IMR-90 (cell line): ENCODE data around the gene CBLN2. TPM values are rescaled to one million over a fixed set of nuclear protein-coding genes. Genes with fewer than 3 reads are reported as not detected.

ENCODE experiments used
- ATAC-seq: fragments of 200-7000 bp; cut with Tn5 transposase; 2 replicates; pipeline ENCODE4 v1.9.1; 2020; ENCODE audit warnings: low read depth, mild to moderate bottlenecking, moderate library complexity
- BruUV-seq: library from RNA; stranded (reverse); fragments of 400-500 nt; replicated peaks from 2 replicates; lab custom pipeline; 2021; lab: Mats Ljungman, UMichigan
- CTCF ChIA-PET: fragments of 300-600 bp; formaldehyde crosslinking; extraction: SDS; loops from one replicate; lab custom pipeline; 2021; ENCODE audit warnings: antibody characterized with exemption; lab: Yijun Ruan, JAX
- POLR2A ChIA-PET: fragments of 300-600 bp; sonication (Branson Sonifier 250); formaldehyde crosslinking; loops from one replicate; lab custom pipeline; 2022; ENCODE audit warnings: antibody characterized with exemption; ENCODE audit not compliant: unreplicated experiment; lab: Charles Lee
- DNase-seq: peaks from one replicate; pipeline ENCODE4 v3.0.0; 2013
- H2AFZ ChIP-seq: replicated peaks from 2 replicates; pipeline ENCODE3; 2013; ENCODE audit warnings: low read length, mild to moderate bottlenecking; ENCODE audit not compliant: poor library complexity
- H2AK5ac ChIP-seq: 2 replicates; pipeline ENCODE4 v1.6.1; 2013; ENCODE audit warnings: low read depth, low read length, inconsistent platforms
- H2AK9ac ChIP-seq: replicated peaks from 2 replicates; pipeline ENCODE3; 2013; ENCODE audit warnings: mild to moderate bottlenecking, low read depth, low read length, moderate library complexity; ENCODE audit not compliant: poor library complexity
- H2BK120ac ChIP-seq: 2 replicates; pipeline ENCODE4 v1.6.1; 2013; ENCODE audit warnings: low read depth, low read length, inconsistent platforms
- H2BK15ac ChIP-seq: 3 replicates; pipeline ENCODE4 v1.6.1; 2013; ENCODE audit warnings: low read depth, low read length, inconsistent platforms
- H2BK20ac ChIP-seq: 2 replicates; pipeline ENCODE4 v1.6.1; 2013; ENCODE audit warnings: low read depth, mild to moderate bottlenecking, inconsistent platforms, low read length, moderate library complexity
- H2BK5ac ChIP-seq: 2 replicates; pipeline ENCODE4 v1.6.1; 2013; ENCODE audit warnings: mild to moderate bottlenecking, low read depth, low read length, inconsistent platforms; ENCODE audit not compliant: poor library complexity, severe bottlenecking
- H3K14ac ChIP-seq: replicated peaks from 2 replicates; pipeline ENCODE4 v1.6.1; 2013; ENCODE audit warnings: low read depth, low read length, inconsistent platforms
- H3K18ac ChIP-seq: 2 replicates; pipeline ENCODE4 v1.6.1; 2013; ENCODE audit warnings: low read depth, low read length, control low read depth
- H3K23ac ChIP-seq: 2 replicates; pipeline ENCODE4 v1.6.1; 2013; ENCODE audit warnings: low read depth, low read length, inconsistent platforms
- H3K27ac ChIP-seq: 2 replicates; pipeline ENCODE4 v1.5.1; 2013; ENCODE audit warnings: mild to moderate bottlenecking, control low read depth, low read length; ENCODE audit not compliant: insufficient read depth
- H3K27me3 ChIP-seq: 2 replicates; pipeline ENCODE4 v1.6.1; 2013; ENCODE audit warnings: low read length; ENCODE audit not compliant: control insufficient read depth, insufficient read depth
- H3K36me3 ChIP-seq: 2 replicates; pipeline ENCODE4 v1.6.1; 2013; ENCODE audit warnings: low read length, mixed read lengths; ENCODE audit not compliant: control insufficient read depth, insufficient read depth
- H3K4ac ChIP-seq: 2 replicates; pipeline ENCODE4 v1.6.1; 2013; ENCODE audit warnings: low read depth, low read length, inconsistent platforms
- H3K4me1 ChIP-seq: 2 replicates; pipeline ENCODE4 v1.6.1; 2013; ENCODE audit warnings: low read length, mixed read lengths; ENCODE audit not compliant: control insufficient read depth, insufficient read depth
- H3K4me2 ChIP-seq: 2 replicates; pipeline ENCODE4 v1.6.1; 2013; ENCODE audit warnings: low read depth, mild to moderate bottlenecking, control low read depth, low read length, moderate library complexity
- H3K4me3 ChIP-seq: 2 replicates; pipeline ENCODE4 v1.5.1; 2013; ENCODE audit warnings: low read depth, mild to moderate bottlenecking, control low read depth, low read length, moderate library complexity; ENCODE audit not compliant: insufficient read depth
- H3K56ac ChIP-seq: 2 replicates; pipeline ENCODE4 v1.6.1; 2013; ENCODE audit warnings: low read length, inconsistent platforms; ENCODE audit not compliant: insufficient read depth; ENCODE audit errors: extremely low read depth
- H3K79me1 ChIP-seq, 2 experiments: 2 replicates each; pipeline ENCODE4 v1.6.1; 2013; ENCODE audit warnings: low read length in 2 of 2, inconsistent platforms in 1 of 2, low read depth in 1 of 2
- H3K9ac ChIP-seq: 2 replicates; pipeline ENCODE4 v1.6.1; 2013; ENCODE audit warnings: low read depth, low read length, control low read depth
- H3K9me1 ChIP-seq: 2 replicates; pipeline ENCODE4 v1.6.1; 2013; ENCODE audit warnings: low read length, inconsistent platforms; ENCODE audit not compliant: insufficient read depth
- H3K9me3 ChIP-seq: 2 replicates; pipeline ENCODE4 v1.6.1; 2013; ENCODE audit warnings: low read length; ENCODE audit not compliant: control insufficient read depth, insufficient read depth
- H4K20me1 ChIP-seq: 2 replicates; pipeline ENCODE4 v1.6.1; 2013; ENCODE audit warnings: low read length, inconsistent platforms; ENCODE audit not compliant: insufficient read depth
- H4K5ac ChIP-seq: 2 replicates; pipeline ENCODE4 v1.6.1; 2013; ENCODE audit warnings: mild to moderate bottlenecking, low read depth, low read length, control low read depth
- H4K8ac ChIP-seq, 2 experiments: 2 replicates each; pipeline ENCODE4 v1.6.1; 2013; ENCODE audit warnings: low read depth in 2 of 2, low read length in 2 of 2, control low read depth in 1 of 2, inconsistent platforms in 1 of 2
- H4K91ac ChIP-seq: 2 replicates; pipeline ENCODE4 v1.6.1; 2013; ENCODE audit warnings: low read depth, low read length, inconsistent platforms; ENCODE audit not compliant: insufficient read depth
- BHLHE40 ChIP-seq: fragments of 150-350 bp; IDR thresholded peaks from 2 replicates; pipeline ENCODE4 v1.6.1; 2016; ENCODE audit warnings: mild to moderate bottlenecking, low read depth, low read length
- CEBPB ChIP-seq: IDR thresholded peaks from 2 replicates; pipeline ENCODE4 v1.6.1; 2012; ENCODE audit warnings: low read depth, low read length, improper control_type of control experiment
- CHD1 ChIP-seq: IDR thresholded peaks from 2 replicates; pipeline ENCODE4 v1.6.1; 2012; ENCODE audit warnings: low read depth, low read length, improper control_type of control experiment
- FOS ChIP-seq: fragments of 150-350 bp; IDR thresholded peaks from 2 replicates; pipeline ENCODE4 v1.6.1; 2016; ENCODE audit warnings: low read depth, low read length
- MAFK ChIP-seq: IDR thresholded peaks from 2 replicates; pipeline ENCODE4 v1.6.1; 2012; ENCODE audit warnings: low read depth, low read length, improper control_type of control experiment
- MAZ ChIP-seq: IDR thresholded peaks from 2 replicates; pipeline ENCODE4 v1.6.1; 2012; ENCODE audit warnings: low read depth, mild to moderate bottlenecking, low read length, improper control_type of control experiment, moderate library complexity, borderline replicate concordance
- MXI1 ChIP-seq: IDR thresholded peaks from 2 replicates; pipeline ENCODE4 v1.6.1; 2012; ENCODE audit warnings: low read depth, mild to moderate bottlenecking, low read length, moderate library complexity, borderline replicate concordance
- NFE2L2 ChIP-seq: fragments of 150-350 bp; IDR thresholded peaks from 2 replicates; pipeline ENCODE4 v1.6.1; 2016; ENCODE audit warnings: low read depth, mild to moderate bottlenecking, low read length
- RCOR1 ChIP-seq: IDR thresholded peaks from 2 replicates; pipeline ENCODE4 v1.6.1; 2012; ENCODE audit warnings: mild to moderate bottlenecking, low read length, improper control_type of control experiment; ENCODE audit not compliant: insufficient replicate concordance
- SMC3 ChIP-seq: fragments of 150-350 bp; IDR thresholded peaks from 2 replicates; pipeline ENCODE4 v1.6.1; 2016; ENCODE audit warnings: low read depth, mild to moderate bottlenecking, antibody characterized with exemption, low read length, moderate library complexity
- WGBS, 2 experiments: methylation state at CpG; one replicate each; pipeline versions ENCODE4 v1.1.5 to v1.1.7; 2013; ENCODE audit warnings: missing lambda C conversion rate in 2 of 2; ENCODE audit not compliant: insufficient read length in 1 of 2; ENCODE audit errors: extremely low coverage in 2 of 2; 5-methylcytosine and 5-hydroxymethylcytosine counted together
- dilution Hi-C: fragments of 300-500 bp; cut with HindIII; formaldehyde crosslinking; loops from one replicate; pipeline ENCODE4 v1.14.3; 2018; ENCODE audit warnings: low sequenced_read_pairs; ENCODE audit not compliant: unreplicated experiment
- in situ Hi-C: fragments of 300-500 bp; cut with MboI; formaldehyde crosslinking; loops from 3 replicates; pipeline ENCODE4 v1.14.3; 2019; ENCODE audit warnings: low sequenced_read_pairs, inconsistent platforms, mixed read lengths
- intact Hi-C: fragments of 100-400 bp; cut with micrococcal nuclease; formaldehyde crosslinking; loops from 2 replicates; pipeline ENCODE4 v1.10.0; 2022
- polyA plus RNA-seq, 3 experiments: library from polyadenylated mRNA; depleted of rRNA; stranded (reverse); fragments of >200 nt; gene quantifications; 2 replicates each; pipeline ENCODE4 v1.2.3, GENCODE V29; 2012; ENCODE audit warnings: low replicate concordance in 1 of 3
- total RNA-seq: library from RNA; depleted of rRNA; stranded (reverse); fragments of >200 nt; gene quantifications from 2 replicates; pipeline ENCODE4 v1.2.3, GENCODE V29; 2012
- TF ChIP-seq, protein P1 (sequence below): fragments of 150-350 bp; IDR thresholded peaks from 2 replicates; pipeline ENCODE4 v1.6.1; 2016; ENCODE audit warnings: low read depth, mild to moderate bottlenecking, low read length, moderate library complexity, borderline replicate concordance

The CBLN2 gene
- total and polyA plus RNA-seq, 2 of the 4 experiments (the other 2 are of a cell fraction) = not detected

GRCh38 chr18:72555101-72555500 lies 11.0 kb upstream of the CBLN2 start:
- Histone ChIP-seq H3K9ac (no peak overlapping the region), H3K79me1 (no peaks in the 10 kb centered on the region), H4K5ac (no peak overlapping the region), H3K36me3 (no peaks in the 10 kb centered on the region), H3K9me1 (no peaks in the 10 kb centered on the region), H3K4me3 (no peak overlapping the region), H4K91ac (no peak overlapping the region), H2BK20ac (no peak overlapping the region), H3K9me3 (peaks cover 2% of the 10 kb centered on the region; the same call in 1 of the 2 replicates), H3K23ac (no peak overlapping the region), H3K18ac (no peak overlapping the region), H2BK120ac (no peak overlapping the region), H3K56ac (no peak overlapping the region), H2AK5ac (no peak overlapping the region), H2BK15ac (no peak overlapping the region), H3K4me1 (no peaks in the 10 kb centered on the region), H3K27ac (no peak overlapping the region), H3K27me3 (no peaks in the 10 kb centered on the region), H2AK9ac (no peak overlapping the region), H2BK5ac (no peak overlapping the region), H3K14ac (no peak overlapping the region), H3K4ac (no peak overlapping the region), H2AFZ (no peak overlapping the region), H4K20me1 (no peaks in the 10 kb centered on the region), H4K8ac (no peak overlapping the region), H3K4me2 (no peak overlapping the region)
- TF ChIP-seq MAFK = no peak
- no peak for TF ChIP-seq RCOR1
- TF ChIP-seq MAZ = no peak
- no peak for TF ChIP-seq CEBPB
- TF ChIP-seq MXI1 = no peak
- no peak for TF ChIP-seq NFE2L2
- no peak for TF ChIP-seq BHLHE40
- TF ChIP-seq, protein P1, sequence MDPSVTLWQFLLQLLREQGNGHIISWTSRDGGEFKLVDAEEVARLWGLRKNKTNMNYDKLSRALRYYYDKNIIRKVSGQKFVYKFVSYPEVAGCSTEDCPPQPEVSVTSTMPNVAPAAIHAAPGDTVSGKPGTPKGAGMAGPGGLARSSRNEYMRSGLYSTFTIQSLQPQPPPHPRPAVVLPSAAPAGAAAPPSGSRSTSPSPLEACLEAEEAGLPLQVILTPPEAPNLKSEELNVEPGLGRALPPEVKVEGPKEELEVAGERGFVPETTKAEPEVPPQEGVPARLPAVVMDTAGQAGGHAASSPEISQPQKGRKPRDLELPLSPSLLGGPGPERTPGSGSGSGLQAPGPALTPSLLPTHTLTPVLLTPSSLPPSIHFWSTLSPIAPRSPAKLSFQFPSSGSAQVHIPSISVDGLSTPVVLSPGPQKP = no peak
- no peak for TF ChIP-seq FOS
- TF ChIP-seq SMC3 = no peak
- no peak for TF ChIP-seq CHD1
- 49% methylated on average over 2 of the region's 7 CpGs; no CpG with 5 or more reads in 1 of the 2 experiments for WGBS, 2 experiments
- intact Hi-C loops (no loop called here), dilution Hi-C loops (no loop called here), in situ Hi-C loops (no loop called here)
- no peak for ATAC-seq
- no TSS peak for BruUV-seq
- CTCF ChIA-PET = no interaction called here
- DNase-seq = no peak
- POLR2A ChIA-PET = no interaction called here
